Suprapubic skin (tissue), 4 donors: ENCODE results near the gene GOSR1.
"Not testable (repeated sequence)": the region's sequence is repeated elsewhere in the genome, so short reads cannot be mapped to it uniquely, and the experiment has no call there.

Experiments used
- CTCF ChIP-seq, 2 donors: fragments of 200-600 bp in 1 of 2; fragments of 450-650 bp in 1 of 2; sonication (generic) in 1 of 2; IDR thresholded peaks; one replicate each; pipeline ENCODE4 v1.5.1; 2016 to 2019; ENCODE audit warnings: antibody characterized with exemption in 2 of 2, mild to moderate bottlenecking in 1 of 2, moderate library complexity in 1 of 2
- POLR2A ChIP-seq, 2 donors: fragments of 450-650 bp; IDR thresholded peaks; one replicate each; pipeline ENCODE4 v1.6.1; 2017; ENCODE audit warnings: antibody characterized with exemption in 2 of 2, mild to moderate bottlenecking in 2 of 2, moderate library complexity in 2 of 2
- POLR2AphosphoS5 ChIP-seq, 3 donors: sonication (generic); formaldehyde crosslinking; IDR thresholded peaks; one replicate each; pipeline ENCODE4 v1.6.1; 2017; ENCODE audit warnings: antibody characterized with exemption in 3 of 3

- TF ChIP-seq CTCF, POLR2AphosphoS5, POLR2A (IDR thresholded peaks at IDR 0.05): not testable (repeated sequence)
Measured at GRCh38 chr17:30574309-30574708, 97.1 kb downstream of the GOSR1 start.
